GM21447 (cell line): ENCODE data around the gene ANKRD18B.
"Not testable (repeated sequence)": the region's sequence is repeated elsewhere in the genome, so short reads cannot be mapped to it uniquely, and the experiment has no call there.

Source experiments
- ATAC-seq: cut with Tn5 transposase; IDR thresholded peaks from one replicate; pipeline ENCODE4 v1.9.1; 2021; ENCODE audit not compliant: unreplicated experiment

ANKRD18B gene

GRCh38 chr9:33528069-33528468 lies 4.0 kb downstream of the ANKRD18B start:
- not testable (repeated sequence) for ATAC-seq

GRCh38 chr9:33533958-33534357 lies 9.9 kb downstream of the ANKRD18B start:
- ATAC-seq, result not testable (repeated sequence)

GRCh38 chr9:33535541-33535940 lies 11.5 kb downstream of the ANKRD18B start:
- no peak for ATAC-seq

GRCh38 chr9:33543463-33543862 lies 19.4 kb downstream of the ANKRD18B start:
- not testable (repeated sequence) for ATAC-seq

GRCh38 chr9:33545715-33546114 lies 21.7 kb downstream of the ANKRD18B start:
- not testable (repeated sequence) for ATAC-seq

- not testable (repeated sequence) for ATAC-seq
Observed at GRCh38 chr9:33548816-33549215, 24.8 kb downstream of the ANKRD18B start.

GRCh38 chr9:33549418-33549817 lies 25.4 kb downstream of the ANKRD18B start:
- ATAC-seq, result not testable (repeated sequence)

- not testable (repeated sequence) for ATAC-seq
Observed at GRCh38 chr9:33551183-33551582, 27.1 kb downstream of the ANKRD18B start.

GRCh38 chr9:33552315-33552725 lies 28.3 kb downstream of the ANKRD18B start:
- not testable (repeated sequence) for ATAC-seq

GRCh38 chr9:33560217-33560616 lies 36.2 kb downstream of the ANKRD18B start:
- ATAC-seq, result not testable (repeated sequence)

GRCh38 chr9:33562196-33562595 lies 38.1 kb downstream of the ANKRD18B start:
- ATAC-seq, result not testable (repeated sequence)

GRCh38 chr9:33567776-33568175 lies 43.7 kb downstream of the ANKRD18B start:
- not testable (repeated sequence) for ATAC-seq

GRCh38 chr9:33577786-33578185 lies 53.7 kb downstream of the ANKRD18B start:
- ATAC-seq, result not testable (repeated sequence)

GRCh38 chr9:33579996-33580395 lies 55.9 kb downstream of the ANKRD18B start:
- not testable (repeated sequence) for ATAC-seq

- not testable (repeated sequence) for ATAC-seq
Observed at GRCh38 chr9:33582686-33583085, 58.6 kb downstream of the ANKRD18B start.

GRCh38 chr9:33586128-33586527 lies 62.1 kb downstream of the ANKRD18B start:
- not testable (repeated sequence) for ATAC-seq

- not testable (repeated sequence) for ATAC-seq
Observed at GRCh38 chr9:33587799-33588198, 63.7 kb downstream of the ANKRD18B start.

- not testable (repeated sequence) for ATAC-seq
Observed at GRCh38 chr9:33588876-33589275, 64.8 kb downstream of the ANKRD18B start.

GRCh38 chr9:33590857-33591256 lies 66.8 kb downstream of the ANKRD18B start:
- ATAC-seq, result not testable (repeated sequence)

GRCh38 chr9:33596974-33597373 lies 72.9 kb downstream of the ANKRD18B start:
- not testable (repeated sequence) for ATAC-seq

- ATAC-seq, result not testable (repeated sequence)
Observed at GRCh38 chr9:33597386-33597785, 73.3 kb downstream of the ANKRD18B start.

- not testable (repeated sequence) for ATAC-seq
Observed at GRCh38 chr9:33598796-33599379, 74.8 kb downstream of the ANKRD18B start.

- ATAC-seq, result not testable (repeated sequence)
Observed at GRCh38 chr9:33600911-33601310, 76.9 kb downstream of the ANKRD18B start.
